SK-N-SH (cell line): ENCODE results near the gene ZNF491. TPM values are rescaled to one million over a fixed set of nuclear protein-coding genes. Genes with fewer than 3 reads are reported as not detected.

Experiments used
- CTCF ChIA-PET: fragments of 300-600, 350-600 bp; formaldehyde crosslinking; extraction: SDS; loops from one replicate; lab custom pipeline; 2021; lab: Yijun Ruan, JAX
- POLR2A ChIA-PET: fragments of 350-600 bp; sonication (Branson Sonifier 250); formaldehyde crosslinking; extraction: SDS; loops from one replicate; lab custom pipeline; 2020; ENCODE audit warnings: antibody characterized with exemption, inconsistent platforms; lab: Yijun Ruan, JAX
- DNase-seq: peaks from one replicate; pipeline ENCODE4 v3.0.0; 2012
- H2AFZ ChIP-seq: fragments of 200-600 bp; sonication (generic); 2 replicates; pipeline ENCODE4 v1.8.1; 2016; ENCODE audit warnings: antibody characterized with exemption, mild to moderate bottlenecking, low read depth
- H3F3A ChIP-seq: fragments of 200-600 bp; sonication (generic); replicated peaks from 2 replicates; pipeline ENCODE3; 2016; ENCODE audit warnings: antibody characterized with exemption, mild to moderate bottlenecking; ENCODE audit not compliant: insufficient read depth
- H3K27ac ChIP-seq, 2 experiments: fragments of 200-500 bp in 1 of 2; fragments of 200-600 bp in 1 of 2; sonication (Bioruptor generic) in 1 of 2; sonication (generic), shearing (Covaris generic) in 1 of 2; 2 replicates each; pipeline versions ENCODE4 v1.5.1 to v1.6.1; 2014 to 2016; ENCODE audit warnings: low read depth in 2 of 2, inconsistent platforms in 1 of 2, low read length in 1 of 2, mild to moderate bottlenecking in 1 of 2, mixed read lengths in 1 of 2
- H3K27me3 ChIP-seq: fragments of 200-600 bp; sonication (generic), shearing (Covaris generic); 2 replicates; pipeline ENCODE4 v1.6.1; 2016; ENCODE audit warnings: mixed run types; ENCODE audit not compliant: insufficient read depth
- H3K36me3 ChIP-seq, 2 experiments: fragments of 200-500 bp in 1 of 2; fragments of 200-600 bp in 1 of 2; sonication (Bioruptor generic) in 1 of 2; sonication (generic) in 1 of 2; replicated peaks in 1 of 2; 2 replicates each; pipeline versions ENCODE3 to v1.5.1; 2014 to 2016; ENCODE audit warnings: low read length in 1 of 2, mild to moderate bottlenecking in 1 of 2; ENCODE audit not compliant: insufficient read depth in 2 of 2, control insufficient read depth in 1 of 2
- H3K4me1 ChIP-seq, 2 experiments: fragments of 200-500 bp in 1 of 2; fragments of 200-600 bp in 1 of 2; sonication (Bioruptor generic) in 1 of 2; sonication (generic), shearing (Covaris generic) in 1 of 2; 2 replicates each; pipeline versions ENCODE4 v1.5.1 to v1.6.1; 2014 to 2016; ENCODE audit warnings: low read depth in 1 of 2, low read length in 1 of 2, mixed run types in 1 of 2; ENCODE audit not compliant: insufficient read depth in 2 of 2, control insufficient read depth in 1 of 2
- H3K4me2 ChIP-seq: fragments of 200-600 bp; sonication (generic), shearing (Covaris generic); 2 replicates; pipeline ENCODE4 v1.6.1; 2017; ENCODE audit warnings: mixed run types
- H3K4me3 ChIP-seq, 2 experiments: fragments of 200-500 bp in 1 of 2; fragments of 200-600 bp in 1 of 2; sonication (Bioruptor generic) in 1 of 2; sonication (generic), shearing (Covaris generic) in 1 of 2; 2 replicates each; pipeline versions ENCODE4 v1.5.1 to v1.8.1; 2014 to 2016; ENCODE audit warnings: low read depth in 2 of 2, inconsistent platforms in 1 of 2, low read length in 1 of 2, mild to moderate bottlenecking in 1 of 2, mixed read lengths in 1 of 2, moderate library complexity in 1 of 2
- H3K79me2 ChIP-seq: fragments of 200-600 bp; sonication (generic); 2 replicates; pipeline ENCODE4 v1.8.1; 2017; ENCODE audit warnings: mild to moderate bottlenecking; ENCODE audit not compliant: insufficient read depth
- H3K9ac ChIP-seq: fragments of 200-600 bp; sonication (generic); 2 replicates; pipeline ENCODE4 v1.6.1; 2017; ENCODE audit warnings: mixed run types
- H3K9me2 ChIP-seq: fragments of 200-600 bp; sonication (generic); 2 replicates; pipeline ENCODE4 v1.6.1; 2017; ENCODE audit warnings: mixed run types
- H3K9me3 ChIP-seq: fragments of 200-600 bp; sonication (generic); 2 replicates; pipeline ENCODE4 v1.6.1; 2017; ENCODE audit warnings: mixed run types, mild to moderate bottlenecking, moderate library complexity
- H4K20me1 ChIP-seq: fragments of 200-600 bp; sonication (generic); 2 replicates; pipeline ENCODE4 v1.6.1; 2017; ENCODE audit warnings: mild to moderate bottlenecking, mixed run types; ENCODE audit not compliant: insufficient read depth
- CHD2 ChIP-seq: fragments of 150-350 bp; IDR thresholded peaks from 2 replicates; pipeline ENCODE4 v1.6.1; 2018; ENCODE audit warnings: low read length; ENCODE audit not compliant: partially characterized antibody
- EP300 ChIP-seq, 2 experiments: IDR thresholded peaks; 2 replicates each; pipeline versions ENCODE4 v1.4.0 to v1.6.1; 2012; ENCODE audit warnings: borderline replicate concordance in 1 of 2, low read depth in 1 of 2, low read length in 1 of 2
- FOXM1 ChIP-seq: IDR thresholded peaks from 2 replicates; pipeline ENCODE4 v1.4.0; 2012; ENCODE audit warnings: low read depth, mild to moderate bottlenecking
- NFIC ChIP-seq: IDR thresholded peaks from 2 replicates; pipeline ENCODE4 v1.4.0; 2012; ENCODE audit warnings: borderline replicate concordance
- NRF1 ChIP-seq: IDR thresholded peaks from 2 replicates; pipeline ENCODE4 v1.6.1; 2012; ENCODE audit warnings: low read depth, mild to moderate bottlenecking, low read length
- POLR2AphosphoS5 ChIP-seq: IDR thresholded peaks from 2 replicates; pipeline ENCODE4 v1.6.1; 2012; ENCODE audit warnings: low read depth, low read length
- RAD21 ChIP-seq: IDR thresholded peaks from 2 replicates; pipeline ENCODE4 v1.6.1; 2012; ENCODE audit warnings: mild to moderate bottlenecking, low read length
- RCOR1 ChIP-seq: fragments of 150-350 bp; IDR thresholded peaks from 2 replicates; pipeline ENCODE4 v1.6.1; 2017; ENCODE audit warnings: antibody characterized with exemption, low read length
- RFX5 ChIP-seq: IDR thresholded peaks from 2 replicates; pipeline ENCODE4 v1.6.1; 2012; ENCODE audit warnings: mild to moderate bottlenecking, improper control_type of control experiment, low read length
- RXRA ChIP-seq: IDR thresholded peaks from 2 replicates; pipeline ENCODE4 v1.4.0; 2012; ENCODE audit warnings: low read depth, mild to moderate bottlenecking, borderline replicate concordance
- SIN3A ChIP-seq: IDR thresholded peaks from 2 replicates; pipeline ENCODE4 v1.6.1; 2012; ENCODE audit warnings: low read depth, mild to moderate bottlenecking, low read length, moderate library complexity, borderline replicate concordance
- SMC3 ChIP-seq: IDR thresholded peaks from 2 replicates; pipeline ENCODE4 v1.6.1; 2012; ENCODE audit warnings: low read depth, low read length, improper control_type of control experiment
- TAF1 ChIP-seq: IDR thresholded peaks from 2 replicates; pipeline ENCODE4 v1.6.1; 2012; ENCODE audit warnings: low read depth, mild to moderate bottlenecking, low read length, moderate library complexity, borderline replicate concordance
- YY1 ChIP-seq: IDR thresholded peaks from 2 replicates; pipeline ENCODE4 v1.4.0; 2012; ENCODE audit warnings: low read depth, mild to moderate bottlenecking
- WGBS: methylation state at CpG from one replicate; pipeline ENCODE4 v1.1.6; 2017; ENCODE audit warnings: low lambda C conversion rate; 5-methylcytosine and 5-hydroxymethylcytosine counted together
- polyA plus RNA-seq, 3 experiments: library from polyadenylated mRNA; depleted of rRNA; stranded (reverse); fragments of >200 nt; gene quantifications; 2 replicates each; pipeline ENCODE4 v1.2.3, GENCODE V29; 2012
- TF ChIP-seq, protein P1 (sequence below): IDR thresholded peaks from 2 replicates; pipeline ENCODE4 v1.4.0; 2012; ENCODE audit warnings: low read depth

The ZNF491 gene
- polyA plus RNA-seq, 1 of the 3 experiments (the other 2 are of a cell fraction) = 0.77 TPM

DNA sequence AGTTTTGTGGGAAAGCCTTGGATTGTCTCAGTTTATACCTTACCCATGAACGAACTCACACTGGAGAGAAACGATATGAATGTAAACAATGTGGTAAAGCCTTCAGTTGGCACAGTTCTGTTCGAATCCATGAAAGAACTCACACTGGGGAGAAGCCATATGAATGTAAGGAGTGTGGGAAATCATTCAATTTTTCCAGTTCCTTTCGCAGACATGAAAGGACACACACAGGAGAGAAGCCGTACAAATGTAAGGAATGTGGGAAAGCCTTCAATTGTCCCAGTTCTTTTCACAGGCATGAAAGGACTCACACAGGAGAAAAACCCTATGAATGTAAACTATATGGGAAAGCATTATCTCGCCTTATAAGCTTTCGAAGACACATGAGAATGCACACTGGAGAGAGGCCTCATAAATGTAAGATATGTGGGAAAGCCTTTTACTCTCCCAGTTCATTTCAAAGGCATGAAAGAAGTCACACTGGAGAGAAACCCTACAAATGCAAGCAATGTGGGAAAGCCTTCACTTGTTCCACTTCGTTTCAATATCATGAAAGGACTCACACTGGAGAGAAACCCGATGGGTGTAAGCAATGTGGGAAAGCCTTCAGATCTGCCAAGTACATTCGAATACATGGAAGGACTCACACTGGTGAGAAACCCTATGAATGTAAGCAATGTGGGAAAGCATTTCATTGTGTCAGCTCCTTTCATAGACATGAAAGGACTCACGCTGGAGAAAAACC lies 8.2 kb downstream of the ZNF491 start:
- POLR2A ChIA-PET = no interaction called here
- 66% methylated on average over 11 of the region's 11 CpGs for WGBS
- CTCF ChIA-PET = interaction anchor here (0.6 to 2.1 kb wide), 2 partner anchors 9 to 35 kb away, joined by 3 to 19 read pairs; partner anchors contain the start of gene ZNF491

DNA sequence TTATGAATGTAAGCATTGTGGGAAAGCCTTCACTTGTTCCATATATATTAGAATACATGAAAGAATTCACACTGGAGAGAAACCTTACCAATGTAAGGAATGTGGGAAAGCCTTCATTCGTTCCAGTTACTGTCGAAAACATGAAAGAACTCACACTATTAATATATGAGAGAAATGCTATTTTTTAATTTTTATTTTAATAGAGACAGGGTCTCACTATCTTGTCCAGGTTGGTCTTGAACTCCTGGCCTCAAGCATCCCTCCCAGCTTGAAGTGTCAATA lies 8.7 kb downstream of the ZNF491 start:
- WGBS = 72% methylated on average over 2 of the region's 2 CpGs
- no peaks in the 10 kb centered on the region for H3K79me2 ChIP-seq
- CTCF ChIA-PET = interaction anchor here (0.6 to 2.1 kb wide), 3 partner anchors 9 to 107 kb away, joined by 3 to 19 read pairs (median 3); partner anchors contain the start of gene ZNF491
- no peaks in the 10 kb centered on the region for H3K9me2 ChIP-seq
- POLR2A ChIA-PET = no interaction called here
- peaks cover 2 to 26% of the 10 kb centered on the region in 2 experiments for H3K36me3 ChIP-seq
- H2AFZ ChIP-seq = no peak overlapping the region
- no peak overlapping the region for H3K27ac ChIP-seq
- no peaks in the 10 kb centered on the region for H3K4me1 ChIP-seq
- no peaks in the 10 kb centered on the region for H4K20me1 ChIP-seq
- no peak overlapping the region for H3K4me2 ChIP-seq
- H3K9me3 ChIP-seq = peaks cover 28% of the 10 kb centered on the region; the same call in 1 of the 2 replicates
- H3K27me3 ChIP-seq = no peaks in the 10 kb centered on the region
- TF ChIP-seq CHD2 = no peak
- H3F3A ChIP-seq = peaks cover 3% of the 10 kb centered on the region
- H3K4me3 ChIP-seq = no peak overlapping the region
- no peak overlapping the region for H3K9ac ChIP-seq
- DNase-seq = no peak

More for the DNA sequence above, 8.2 kb downstream of the ZNF491 start:
- H3K4me2 ChIP-seq = no peak overlapping the region
- no peak overlapping the region for H2AFZ ChIP-seq
- H3K27me3 ChIP-seq = no peaks in the 10 kb centered on the region
- H3K9me3 ChIP-seq = peaks cover 28% of the 10 kb centered on the region; the same call in 1 of the 2 replicates
- H3K36me3 ChIP-seq = peaks cover 2 to 26% of the 10 kb centered on the region in 2 experiments
- no peak overlapping the region for H3K4me3 ChIP-seq
- TF ChIP-seq NFIC (no peak), YY1 (no peak), RAD21 (no peak), SIN3A (no peak), FOXM1 (no peak), TAF1 (no peak), RFX5 (no peak), NRF1 (no peak), RXRA (no peak), RCOR1 (no peak), CHD2 (no peak), POLR2AphosphoS5 (no peak), SMC3 (no peak), EP300 (IDR thresholded peaks at IDR 0.05; ENCODE audit: borderline replicate concordance in 1 of 2, low read depth in 1 of 2, low read length in 1 of 2) (no peak)
- TF ChIP-seq, protein P1, sequence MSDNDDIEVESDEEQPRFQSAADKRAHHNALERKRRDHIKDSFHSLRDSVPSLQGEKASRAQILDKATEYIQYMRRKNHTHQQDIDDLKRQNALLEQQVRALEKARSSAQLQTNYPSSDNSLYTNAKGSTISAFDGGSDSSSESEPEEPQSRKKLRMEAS = no peak
- TF ChIP-seq, all 33 proteins: peak for 0
- Histone ChIP-seq H3K9me2 (no peaks in the 10 kb centered on the region), H4K20me1 (no peaks in the 10 kb centered on the region), H3K4me1 (no peaks in the 10 kb centered on the region), H3F3A (peaks cover 3% of the 10 kb centered on the region), H3K27ac (no peak overlapping the region), H3K9ac (no peak overlapping the region), H3K79me2 (no peaks in the 10 kb centered on the region)
- DNase-seq = no peak
